ENCODE data around the gene TMIGD1. TPM values are rescaled to one million over a fixed set of nuclear protein-coding genes. Genes with fewer than 3 reads are reported as not detected.

TMIGD1 gene
- polyA plus RNA-seq, 1 of the 3 experiments (the other 2 are of a cell fraction): not detected

GRCh38 chr17:30308406-30308805 lies 25.5 kb downstream of the TMIGD1 start:
- ChIA-PET CTCF (interaction anchor here (1.0 kb wide), 1 partner anchor 12 kb away, joined by 3 read pairs; no protein-coding TSS in a partner anchor), POLR2A (interaction anchor here (1.2 kb wide), 1 partner anchor 9 kb away, joined by 4 read pairs; no protein-coding TSS in a partner anchor)
- no peaks in the 10 kb centered on the region for H3K4me1 ChIP-seq (ENCODE audit: control insufficient read depth in 1 of 2, insufficient read depth in 2 of 2, low read depth in 1 of 2, low read length in 1 of 2)
- no peak overlapping the region for H3K9ac ChIP-seq
- H3K27me3 ChIP-seq (ENCODE audit: insufficient read depth): no peaks in the 10 kb centered on the region
- no peaks in the 10 kb centered on the region for H3K9me3 ChIP-seq
- H2AFZ ChIP-seq (ENCODE audit: low read depth): no peak overlapping the region
- WGBS (ENCODE audit: low lambda C conversion rate): 62% methylated on average over 2 of the region's 2 CpGs
- H3K27ac ChIP-seq (ENCODE audit: low read depth in 2 of 2, low read length in 1 of 2): no peak overlapping the region
- no peak overlapping the region for H3K4me3 ChIP-seq (ENCODE audit: low read depth in 2 of 2, low read length in 1 of 2)
- no peaks in the 10 kb centered on the region for H3K79me2 ChIP-seq (ENCODE audit: insufficient read depth)
- H3K4me2 ChIP-seq: no peak overlapping the region
- H3F3A ChIP-seq (replicated peaks; ENCODE audit: insufficient read depth): no peaks in the 10 kb centered on the region
- H3K9me2 ChIP-seq: no peaks in the 10 kb centered on the region
- no peak for TF ChIP-seq USF2 (IDR thresholded peaks at IDR 0.05; ENCODE audit: borderline replicate concordance, low read depth, low read length)
- no peak for TF ChIP-seq EP300 (IDR thresholded peaks at IDR 0.05; ENCODE audit: borderline replicate concordance in 1 of 2, low read depth in 1 of 2, low read length in 1 of 2)
- TF ChIP-seq NRF1 (IDR thresholded peaks at IDR 0.05; ENCODE audit: low read depth, low read length): no peak
- TF ChIP-seq NFIC (IDR thresholded peaks at IDR 0.05; ENCODE audit: borderline replicate concordance): no peak
- no peak for TF ChIP-seq FOXM1 (IDR thresholded peaks at IDR 0.05; ENCODE audit: low read depth)
- TF ChIP-seq MEF2A (IDR thresholded peaks at IDR 0.05; ENCODE audit: borderline replicate concordance, low read depth): no peak
- TF ChIP-seq FOSL2 (IDR thresholded peaks at IDR 0.05; ENCODE audit: borderline replicate concordance, low read depth): no peak
- no peak for TF ChIP-seq SIN3A (IDR thresholded peaks at IDR 0.05; ENCODE audit: borderline replicate concordance, low read depth, low read length)
- TF ChIP-seq GABPA (IDR thresholded peaks at IDR 0.05; ENCODE audit: low read depth): no peak
- no peak for TF ChIP-seq RFX5 (IDR thresholded peaks at IDR 0.05; ENCODE audit: low read length)
- TF ChIP-seq CTCF (IDR thresholded peaks at IDR 0.05): no peak
- no peak for TF ChIP-seq MAX (IDR thresholded peaks at IDR 0.05; ENCODE audit: low read depth)
- TF ChIP-seq RAD21 (IDR thresholded peaks at IDR 0.05; ENCODE audit: low read length): no peak
- TF ChIP-seq REST (IDR thresholded peaks at IDR 0.05; ENCODE audit: low read depth, low read length): no peak
- TF ChIP-seq PBX3 (IDR thresholded peaks at IDR 0.05): no peak
- no peak for TF ChIP-seq CHD2 (IDR thresholded peaks at IDR 0.05; ENCODE audit: low read length, partially characterized antibody)
- TF ChIP-seq SMC3 (IDR thresholded peaks at IDR 0.05; ENCODE audit: low read depth, low read length): no peak
- TF ChIP-seq JUND (IDR thresholded peaks at IDR 0.05): no peak
- TF ChIP-seq EZH2phosphoT487 (IDR thresholded peaks at IDR 0.05; ENCODE audit: borderline replicate concordance, low read depth): no peak
- H3K36me3 ChIP-seq (replicated peaks in 1 of 2; ENCODE audit: control insufficient read depth in 1 of 2, insufficient read depth in 2 of 2, low read length in 1 of 2): no peaks in the 10 kb centered on the region
- no peaks in the 10 kb centered on the region for H4K20me1 ChIP-seq (ENCODE audit: insufficient read depth)
- no peak for DNase-seq
